ENCODE results near the gene CLDN1.

Gene CLDN1

DNA sequence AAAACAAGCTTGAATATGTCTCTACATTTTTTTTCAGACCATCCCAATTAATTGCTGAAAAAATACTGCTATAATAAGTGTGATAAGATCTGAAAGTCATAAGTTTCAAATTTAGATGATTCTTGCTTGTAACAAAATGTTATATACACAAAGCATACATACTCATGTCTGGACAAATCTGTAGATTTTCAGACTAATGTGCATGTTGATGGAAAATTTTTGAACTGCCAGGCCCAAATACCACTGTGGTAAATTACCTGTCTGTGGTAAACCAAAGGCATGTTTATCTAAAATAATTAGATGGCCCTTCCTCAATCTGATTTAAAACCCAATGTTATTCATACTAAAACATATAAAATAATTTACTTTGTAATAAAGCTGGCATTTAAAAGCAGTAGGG, 34.0 kb upstream of the CLDN1 start:
- peaks cover 9% of the 10 kb centered on the region; the same call in 1 of the 2 replicates for H3K4me1 ChIP-seq (ENCODE audit: control insufficient read depth, insufficient read depth, low read length)
- H3K27me3 ChIP-seq (ENCODE audit: control insufficient read depth, insufficient read depth, low read length): no peaks in the 10 kb centered on the region
- no peak overlapping the region for H3K4me3 ChIP-seq (ENCODE audit: low read depth, low read length)
- no peak overlapping the region for H3K9ac ChIP-seq (ENCODE audit: low read depth, low read length)
- H3K27ac ChIP-seq (ENCODE audit: low read depth, low read length): no peak overlapping the region
- H3K9me3 ChIP-seq (ENCODE audit: control insufficient read depth, insufficient read depth, low read length): no peaks in the 10 kb centered on the region
- H3K36me3 ChIP-seq (ENCODE audit: control insufficient read depth, insufficient read depth, low read length): no peaks in the 10 kb centered on the region

DNA sequence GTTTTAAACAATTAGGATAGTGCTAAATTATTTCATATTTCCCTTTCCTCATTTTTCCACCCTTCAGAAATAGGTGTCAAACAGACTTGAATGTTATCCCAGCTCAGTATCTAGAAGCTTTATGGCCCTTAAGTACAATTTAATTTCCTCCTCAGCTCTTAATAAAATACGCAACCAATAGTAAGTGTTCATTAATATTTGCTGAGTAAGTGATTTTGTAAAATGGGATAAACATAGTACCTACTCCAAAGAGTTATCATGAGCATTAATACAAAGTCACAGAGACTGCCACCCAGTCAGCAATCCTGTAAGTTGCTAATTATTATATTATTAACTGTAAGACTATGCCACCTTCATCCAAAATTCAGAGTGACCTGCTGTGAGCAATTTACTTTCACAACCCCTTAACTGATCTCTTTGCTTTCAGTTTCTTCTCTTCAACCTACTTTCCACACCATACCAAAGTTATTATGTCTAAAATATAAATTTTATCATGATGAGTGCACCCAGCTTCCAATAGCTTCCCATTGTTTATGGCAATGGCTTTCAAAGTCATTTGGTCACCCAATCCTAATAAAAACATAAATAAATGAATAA, 30.7 kb upstream of the CLDN1 start:
- Histone ChIP-seq H3K27ac (ENCODE audit: low read depth, low read length) (no peak overlapping the region), H3K4me3 (ENCODE audit: low read depth, low read length) (no peak overlapping the region), H3K27me3 (ENCODE audit: control insufficient read depth, insufficient read depth, low read length) (no peaks in the 10 kb centered on the region), H3K9ac (ENCODE audit: low read depth, low read length) (no peak overlapping the region), H3K36me3 (ENCODE audit: control insufficient read depth, insufficient read depth, low read length) (no peaks in the 10 kb centered on the region), H3K9me3 (ENCODE audit: control insufficient read depth, insufficient read depth, low read length) (no peaks in the 10 kb centered on the region), H3K4me1 (ENCODE audit: control insufficient read depth, insufficient read depth, low read length) (peaks cover 9% of the 10 kb centered on the region; the same call in 1 of the 2 replicates)

DNA sequence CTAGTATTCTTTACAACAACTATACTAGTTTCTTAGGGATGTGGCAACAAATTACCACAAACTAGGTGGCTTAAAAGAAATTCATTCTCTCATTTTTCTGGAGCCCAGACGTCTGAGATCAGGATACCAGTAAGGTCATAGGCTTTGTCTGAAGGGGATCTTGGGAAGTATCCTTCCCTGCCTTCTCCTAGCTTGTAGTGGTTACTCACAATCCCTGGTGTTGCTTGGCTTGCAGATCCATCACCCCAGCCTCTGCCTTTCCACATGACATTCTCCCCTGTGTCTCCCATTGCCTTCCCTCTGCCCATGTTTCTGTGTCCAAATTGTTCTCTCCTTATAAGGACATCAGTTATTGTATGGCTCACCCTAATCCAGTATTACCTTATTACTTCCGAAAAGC, 24.3 kb upstream of the CLDN1 start:
- Histone ChIP-seq H3K4me1 (ENCODE audit: control insufficient read depth, insufficient read depth, low read length) (no peaks in the 10 kb centered on the region), H3K27me3 (ENCODE audit: control insufficient read depth, insufficient read depth, low read length) (no peaks in the 10 kb centered on the region), H3K9ac (ENCODE audit: low read depth, low read length) (no peak overlapping the region), H3K4me3 (ENCODE audit: low read depth, low read length) (no peak overlapping the region), H3K27ac (ENCODE audit: low read depth, low read length) (no peak overlapping the region), H3K9me3 (ENCODE audit: control insufficient read depth, insufficient read depth, low read length) (no peaks in the 10 kb centered on the region), H3K36me3 (ENCODE audit: control insufficient read depth, insufficient read depth, low read length) (no peaks in the 10 kb centered on the region)

DNA sequence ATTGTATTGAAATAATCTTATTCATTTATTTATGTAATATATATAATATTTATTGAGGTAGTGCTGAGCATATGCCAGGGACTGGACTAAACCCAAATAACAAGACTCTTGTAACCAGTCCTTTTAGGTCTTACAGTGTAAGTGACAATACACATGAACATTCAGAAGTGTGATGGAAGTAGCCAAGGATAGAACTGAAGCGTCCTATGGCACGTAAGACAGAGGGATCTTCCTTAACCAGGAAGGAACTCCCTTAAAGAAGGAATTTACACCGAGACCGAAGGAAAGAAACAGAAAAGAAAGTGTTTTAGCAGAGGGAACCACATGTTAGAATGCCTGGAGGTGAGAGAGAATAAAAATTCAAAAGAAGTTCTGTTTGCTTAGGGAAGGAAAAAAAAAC, 23.6 kb upstream of the CLDN1 start:
- Histone ChIP-seq H3K27me3 (ENCODE audit: control insufficient read depth, insufficient read depth, low read length) (no peaks in the 10 kb centered on the region), H3K9ac (ENCODE audit: low read depth, low read length) (no peak overlapping the region; the same call in 1 of the 2 replicates), H3K36me3 (ENCODE audit: control insufficient read depth, insufficient read depth, low read length) (no peaks in the 10 kb centered on the region), H3K9me3 (ENCODE audit: control insufficient read depth, insufficient read depth, low read length) (no peaks in the 10 kb centered on the region), H3K27ac (ENCODE audit: low read depth, low read length) (no peak overlapping the region), H3K4me3 (ENCODE audit: low read depth, low read length) (no peak overlapping the region), H3K4me1 (ENCODE audit: control insufficient read depth, insufficient read depth, low read length) (no peaks in the 10 kb centered on the region)

DNA sequence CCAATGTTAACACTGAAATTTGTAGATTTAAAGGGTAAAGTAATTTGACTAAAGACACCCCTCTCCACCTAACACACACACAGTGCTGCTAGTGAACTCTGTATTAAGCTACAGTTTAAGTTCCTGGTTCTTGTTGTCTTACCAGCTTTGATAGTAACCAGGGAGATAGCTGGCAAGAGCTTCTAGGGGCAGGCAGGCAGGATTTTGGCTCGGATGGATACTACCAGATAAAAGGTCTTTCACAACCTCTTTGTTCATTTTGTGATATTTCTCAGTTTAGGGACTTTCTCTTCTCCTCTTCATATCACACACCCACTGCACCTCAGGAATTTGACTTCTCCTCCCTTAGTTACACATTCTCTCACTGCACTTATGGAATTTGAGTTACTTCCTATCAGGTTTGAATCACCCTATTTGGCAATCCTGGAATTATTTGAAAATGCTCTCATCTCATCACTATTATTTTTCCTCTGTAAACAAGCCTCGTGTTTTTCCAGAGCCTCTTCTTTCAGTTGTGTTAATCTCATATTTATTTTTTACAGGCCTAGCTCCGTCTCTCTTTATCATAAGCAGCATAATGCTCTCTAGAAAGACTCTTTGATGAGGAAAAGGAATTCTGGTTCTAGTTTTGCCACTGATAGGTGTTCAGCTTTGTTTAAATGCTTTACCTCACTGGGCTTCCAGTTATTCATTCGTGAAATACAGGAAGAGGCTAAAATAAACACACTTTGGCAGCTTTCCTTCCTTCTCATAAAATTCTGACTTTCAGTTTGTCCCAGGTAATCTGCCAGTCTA, 23.0 kb upstream of the CLDN1 start:
- Histone ChIP-seq H3K27ac (ENCODE audit: low read depth, low read length) (no peak overlapping the region), H3K27me3 (ENCODE audit: control insufficient read depth, insufficient read depth, low read length) (no peaks in the 10 kb centered on the region), H3K9ac (ENCODE audit: low read depth, low read length) (no peak overlapping the region), H3K9me3 (ENCODE audit: control insufficient read depth, insufficient read depth, low read length) (no peaks in the 10 kb centered on the region), H3K36me3 (ENCODE audit: control insufficient read depth, insufficient read depth, low read length) (no peaks in the 10 kb centered on the region), H3K4me1 (ENCODE audit: control insufficient read depth, insufficient read depth, low read length) (no peaks in the 10 kb centered on the region), H3K4me3 (ENCODE audit: low read depth, low read length) (no peak overlapping the region)

DNA sequence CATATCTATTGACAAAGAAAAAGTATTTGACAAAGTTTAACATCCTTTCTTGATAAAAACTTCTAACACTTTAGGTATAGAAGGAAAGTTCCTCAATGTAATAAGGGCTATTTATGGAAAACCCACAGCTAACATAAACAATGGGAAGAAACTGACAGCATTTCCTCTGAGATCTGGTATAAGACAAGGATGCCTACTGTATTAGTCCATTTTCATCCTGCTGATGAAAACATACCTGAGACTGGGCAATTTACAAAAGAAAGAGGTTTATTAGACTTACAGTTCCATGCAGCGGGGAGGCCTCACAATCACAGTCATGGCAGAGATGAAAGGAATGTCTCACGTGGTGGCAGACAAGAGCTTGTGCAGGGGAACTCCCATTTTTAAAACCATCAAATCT, 17.8 kb upstream of the CLDN1 start:
- H3K9me3 ChIP-seq (ENCODE audit: control insufficient read depth, insufficient read depth, low read length): no peaks in the 10 kb centered on the region
- H3K4me1 ChIP-seq (ENCODE audit: control insufficient read depth, insufficient read depth, low read length): no peaks in the 10 kb centered on the region
- H3K4me3 ChIP-seq (ENCODE audit: low read depth, low read length): no peak overlapping the region
- no peaks in the 10 kb centered on the region for H3K27me3 ChIP-seq (ENCODE audit: control insufficient read depth, insufficient read depth, low read length)
- no peaks in the 10 kb centered on the region for H3K36me3 ChIP-seq (ENCODE audit: control insufficient read depth, insufficient read depth, low read length)
- H3K27ac ChIP-seq (ENCODE audit: low read depth, low read length): no peak overlapping the region
- H3K9ac ChIP-seq (ENCODE audit: low read depth, low read length): no peak overlapping the region

DNA sequence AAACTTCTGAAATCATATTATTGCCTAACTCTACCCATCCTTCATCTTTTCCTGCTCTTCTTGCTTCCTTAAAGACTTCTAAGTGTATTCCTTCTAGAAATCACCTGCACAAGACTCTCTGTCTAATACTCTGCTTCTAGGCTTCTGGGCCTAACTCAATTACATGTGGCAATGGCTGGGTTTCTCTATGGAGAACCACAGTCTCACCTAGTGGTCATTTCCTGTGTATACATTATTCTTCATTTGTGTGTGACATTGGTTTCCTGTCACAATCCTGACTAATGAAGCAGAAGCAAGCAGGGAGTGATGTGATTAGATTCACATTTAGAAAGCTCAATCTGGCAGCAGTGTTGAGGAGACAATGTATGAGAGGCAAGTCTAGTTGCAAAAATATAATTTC, 16.9 kb upstream of the CLDN1 start:
- Histone ChIP-seq H3K27me3 (ENCODE audit: control insufficient read depth, insufficient read depth, low read length) (no peaks in the 10 kb centered on the region), H3K4me1 (ENCODE audit: control insufficient read depth, insufficient read depth, low read length) (no peaks in the 10 kb centered on the region), H3K36me3 (ENCODE audit: control insufficient read depth, insufficient read depth, low read length) (no peaks in the 10 kb centered on the region), H3K4me3 (ENCODE audit: low read depth, low read length) (no peak overlapping the region), H3K9me3 (ENCODE audit: control insufficient read depth, insufficient read depth, low read length) (no peaks in the 10 kb centered on the region), H3K27ac (ENCODE audit: low read depth, low read length) (no peak overlapping the region), H3K9ac (ENCODE audit: low read depth, low read length) (no peak overlapping the region)

DNA sequence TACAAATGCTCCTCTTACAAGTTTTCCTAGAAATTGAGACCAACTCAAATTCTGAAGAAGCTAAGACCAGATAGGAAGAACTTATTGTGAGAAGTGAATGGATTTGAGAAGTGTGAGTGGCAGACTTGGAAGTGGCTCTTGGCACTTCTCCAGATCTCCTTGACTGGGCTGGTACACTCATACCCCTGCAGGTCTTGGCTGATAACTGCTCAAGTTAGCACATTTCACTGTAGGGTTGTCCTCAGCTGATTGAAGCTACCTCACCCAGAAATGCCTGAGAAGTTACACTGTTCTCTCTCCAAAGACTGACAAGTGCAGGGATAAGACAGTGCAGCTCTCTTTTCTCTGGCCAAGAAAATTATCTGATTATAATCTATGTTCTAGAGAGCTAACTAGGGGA, 16.5 kb upstream of the CLDN1 start:
- Histone ChIP-seq H3K27me3 (ENCODE audit: control insufficient read depth, insufficient read depth, low read length) (no peaks in the 10 kb centered on the region), H3K9ac (ENCODE audit: low read depth, low read length) (no peak overlapping the region), H3K4me3 (ENCODE audit: low read depth, low read length) (no peak overlapping the region), H3K36me3 (ENCODE audit: control insufficient read depth, insufficient read depth, low read length) (no peaks in the 10 kb centered on the region), H3K27ac (ENCODE audit: low read depth, low read length) (no peak overlapping the region), H3K9me3 (ENCODE audit: control insufficient read depth, insufficient read depth, low read length) (no peaks in the 10 kb centered on the region), H3K4me1 (ENCODE audit: control insufficient read depth, insufficient read depth, low read length) (no peaks in the 10 kb centered on the region)

DNA sequence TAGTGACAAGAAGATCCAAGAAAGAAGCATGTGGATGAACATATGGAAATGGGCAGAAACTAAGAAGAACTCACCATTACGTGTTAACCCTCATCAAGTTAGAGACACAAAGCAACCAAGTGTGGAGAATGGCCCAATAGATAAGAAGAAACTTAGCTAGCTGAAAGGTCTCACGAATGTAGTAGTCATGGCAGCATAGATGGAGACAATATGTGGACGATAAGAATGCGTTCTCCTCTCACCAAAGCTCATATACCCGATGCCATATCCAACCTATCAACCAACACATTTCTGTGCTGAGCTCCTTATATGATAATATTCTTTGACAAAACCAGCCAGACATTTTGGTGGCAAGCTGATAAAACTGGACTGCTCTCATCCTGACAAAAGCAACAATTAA, 15.1 kb upstream of the CLDN1 start:
- no peaks in the 10 kb centered on the region for H3K36me3 ChIP-seq (ENCODE audit: control insufficient read depth, insufficient read depth, low read length)
- no peaks in the 10 kb centered on the region for H3K9me3 ChIP-seq (ENCODE audit: control insufficient read depth, insufficient read depth, low read length)
- H3K9ac ChIP-seq (ENCODE audit: low read depth, low read length): no peak overlapping the region
- H3K27me3 ChIP-seq (ENCODE audit: control insufficient read depth, insufficient read depth, low read length): no peaks in the 10 kb centered on the region
- H3K4me3 ChIP-seq (ENCODE audit: low read depth, low read length): no peak overlapping the region
- no peaks in the 10 kb centered on the region for H3K4me1 ChIP-seq (ENCODE audit: control insufficient read depth, insufficient read depth, low read length)
- no peak overlapping the region for H3K27ac ChIP-seq (ENCODE audit: low read depth, low read length)

DNA sequence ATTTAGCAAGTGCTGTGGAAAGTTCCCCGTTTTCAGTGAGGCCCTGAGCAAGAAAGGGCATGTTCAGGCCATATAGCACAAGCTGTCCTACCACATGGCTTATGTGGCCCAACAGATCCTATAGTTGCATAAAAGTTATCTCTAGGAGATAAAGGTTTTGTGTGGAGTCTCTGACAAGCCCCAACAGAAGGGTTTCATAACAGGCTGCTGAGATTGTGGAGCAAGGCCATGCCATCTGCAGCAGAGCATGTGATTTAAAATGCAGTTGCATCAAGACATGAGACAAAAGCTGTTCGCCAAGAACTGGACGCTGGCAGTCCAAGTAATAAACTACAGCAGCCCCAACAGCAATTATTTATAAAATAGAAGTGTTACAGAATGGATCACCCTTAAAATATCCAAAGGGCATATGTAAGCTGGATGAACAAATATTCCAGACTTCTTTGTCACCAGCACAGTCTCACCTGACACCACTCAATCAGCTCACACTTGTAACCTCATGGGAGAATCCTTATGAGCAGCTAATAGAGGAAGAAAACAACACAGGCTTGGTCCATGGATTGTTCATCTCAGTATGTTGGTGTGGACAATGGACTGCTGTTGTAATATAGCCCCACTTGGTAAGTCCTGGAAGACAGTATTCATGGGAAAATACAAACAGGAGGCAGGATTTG, 14.4 kb upstream of the CLDN1 start:
- Histone ChIP-seq H3K36me3 (ENCODE audit: control insufficient read depth, insufficient read depth, low read length) (no peaks in the 10 kb centered on the region), H3K9ac (ENCODE audit: low read depth, low read length) (no peak overlapping the region), H3K4me1 (ENCODE audit: control insufficient read depth, insufficient read depth, low read length) (no peaks in the 10 kb centered on the region), H3K27me3 (ENCODE audit: control insufficient read depth, insufficient read depth, low read length) (no peaks in the 10 kb centered on the region), H3K9me3 (ENCODE audit: control insufficient read depth, insufficient read depth, low read length) (no peaks in the 10 kb centered on the region), H3K4me3 (ENCODE audit: low read depth, low read length) (no peak overlapping the region), H3K27ac (ENCODE audit: low read depth, low read length) (no peak overlapping the region)

DNA sequence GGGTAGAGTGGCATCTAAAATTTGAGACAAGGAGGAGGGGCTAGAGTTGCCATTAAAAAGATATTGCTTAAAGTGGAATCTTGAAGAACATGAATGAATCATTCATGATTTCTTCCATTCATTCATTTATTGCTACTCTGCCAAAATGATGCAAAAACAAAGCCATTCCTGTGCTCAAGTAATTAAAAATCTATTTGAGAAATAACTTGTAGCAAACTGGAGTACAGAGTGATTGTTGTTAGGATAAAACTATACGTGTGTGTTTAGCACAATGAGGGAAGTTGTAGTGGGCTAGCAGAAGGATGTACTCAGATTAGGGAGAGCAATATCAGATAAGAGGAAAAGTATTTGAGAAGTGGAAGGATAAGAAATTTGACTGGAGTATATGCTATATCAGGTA, 11.7 kb upstream of the CLDN1 start:
- no peaks in the 10 kb centered on the region for H3K36me3 ChIP-seq (ENCODE audit: control insufficient read depth, insufficient read depth, low read length)
- no peak overlapping the region for H3K4me3 ChIP-seq (ENCODE audit: low read depth, low read length)
- no peak overlapping the region for H3K27ac ChIP-seq (ENCODE audit: low read depth, low read length)
- no peaks in the 10 kb centered on the region for H3K27me3 ChIP-seq (ENCODE audit: control insufficient read depth, insufficient read depth, low read length)
- no peak overlapping the region for H3K9ac ChIP-seq (ENCODE audit: low read depth, low read length)
- H3K9me3 ChIP-seq (ENCODE audit: control insufficient read depth, insufficient read depth, low read length): no peaks in the 10 kb centered on the region
- H3K4me1 ChIP-seq (ENCODE audit: control insufficient read depth, insufficient read depth, low read length): no peaks in the 10 kb centered on the region

Measured in HUES48 (cell line).